ENCODE data around the gene C9orf57.
"Not testable (repeated sequence)": the region's sequence is repeated elsewhere in the genome, so short reads cannot be mapped to it uniquely, and the experiment has no call there.

C9orf57 gene

GRCh38 chr9:72060513-72060912 lies at the start of gene C9orf57:
C9orf57 (minus strand) TSS chr9:72060613; CDS start chr9:72059331, 1,282 bp downstream.
- no peak for DNase-seq (ENCODE audit: low read depth)

DNA sequence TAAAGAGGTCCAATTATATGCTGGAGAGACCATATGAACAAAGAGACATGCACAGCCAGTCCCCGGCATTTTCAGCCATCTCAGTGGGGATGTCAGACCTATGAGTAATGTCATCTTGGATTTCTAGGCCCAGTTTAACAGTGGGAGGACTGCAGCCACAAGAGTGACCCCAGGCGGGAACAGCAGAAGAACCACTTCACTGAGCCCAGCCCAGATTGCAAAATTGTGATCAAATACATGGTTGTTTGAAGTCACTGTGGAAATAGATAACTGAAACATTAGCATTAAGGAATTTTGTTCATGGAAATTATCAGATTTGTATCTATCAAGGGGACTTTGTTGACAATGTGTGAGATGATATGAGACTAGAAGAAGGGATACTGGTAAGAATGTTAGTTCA lies 42.1 kb upstream of the C9orf57 start:
- no peak for DNase-seq (ENCODE audit: low read depth)

GRCh38 chr9:72095520-72095919 lies 35.1 kb upstream of the C9orf57 start:
- not testable (repeated sequence) for DNase-seq (ENCODE audit: low read depth)

GRCh38 chr9:72092820-72093219 lies 32.4 kb upstream of the C9orf57 start:
- no peak for DNase-seq (ENCODE audit: low read depth)

DNA sequence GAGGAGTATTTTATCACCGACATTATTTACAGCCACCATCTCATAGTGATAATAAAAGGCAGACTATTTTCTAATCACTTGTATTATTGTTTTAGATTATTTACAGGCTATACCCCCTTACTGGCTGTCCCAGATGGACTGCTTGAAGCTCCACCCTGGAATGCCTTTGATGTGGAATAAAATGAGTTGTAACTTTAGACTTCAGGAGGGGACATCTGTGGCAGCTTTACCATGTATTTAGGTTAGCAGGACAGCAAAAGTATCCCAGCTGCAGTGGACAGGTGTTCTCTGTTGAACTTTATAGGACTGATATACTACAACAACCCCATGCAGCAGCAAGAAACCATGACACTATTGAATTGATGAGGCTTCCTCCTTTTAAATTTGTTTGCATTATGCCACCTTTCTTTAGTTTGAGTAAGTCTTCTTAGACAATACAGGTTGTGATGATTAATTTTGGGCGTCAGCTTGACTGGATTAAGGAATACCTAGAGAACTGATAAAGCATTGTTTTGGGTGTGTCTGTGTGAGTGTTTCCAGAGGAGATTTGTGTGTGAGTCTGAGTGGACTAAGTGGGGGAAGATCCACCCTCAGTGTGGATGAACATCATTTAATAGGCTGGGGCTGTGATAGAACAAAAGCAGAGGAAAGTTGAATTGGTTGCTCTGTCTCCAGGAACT lies 29.2 kb upstream of the C9orf57 start:
- DNase-seq (ENCODE audit: low read depth) = no peak

DNA sequence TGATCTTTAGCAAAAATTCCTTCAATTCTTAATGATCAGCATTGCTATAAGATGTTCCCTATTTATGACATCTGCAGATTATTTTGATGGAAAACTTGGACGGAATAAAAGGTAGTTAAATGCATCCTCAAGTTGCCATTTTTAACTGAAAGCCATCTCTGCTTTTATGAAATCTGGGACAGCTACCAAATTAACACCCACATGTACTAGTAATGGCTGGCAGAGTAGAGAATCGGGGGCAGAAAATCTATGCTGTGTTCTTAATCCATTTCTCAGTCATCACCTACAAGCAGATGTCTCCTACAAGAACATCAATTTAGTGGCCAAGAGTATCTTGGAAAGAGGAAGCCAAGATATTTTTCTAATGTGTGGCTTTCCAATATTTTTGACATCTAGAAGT lies 22.1 kb upstream of the C9orf57 start:
- no peak for DNase-seq (ENCODE audit: low read depth)

- not testable (repeated sequence) for DNase-seq (ENCODE audit: low read depth)
Observed at GRCh38 chr9:72074666-72075065, 14.3 kb upstream of the C9orf57 start.

DNA sequence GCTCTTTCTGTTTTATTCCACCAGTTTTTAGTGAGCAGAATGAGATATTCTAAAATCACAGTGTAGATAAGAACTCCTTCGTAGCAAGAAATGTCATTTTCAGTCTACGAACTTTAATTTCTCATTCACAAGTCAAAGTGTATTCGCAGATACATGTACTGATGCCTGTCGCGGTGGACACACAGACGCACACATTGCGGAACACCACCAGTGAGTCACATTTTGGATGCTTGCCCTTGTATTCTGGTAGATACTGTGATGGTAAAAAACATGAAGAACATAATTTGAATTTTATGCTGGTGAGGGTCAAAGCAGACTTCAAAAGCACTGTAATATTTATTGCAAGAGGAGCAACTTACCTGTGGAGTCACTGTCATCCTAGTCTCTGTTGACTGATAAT lies 4.7 kb upstream of the C9orf57 start:
- DNase-seq (ENCODE audit: low read depth) = no peak

- no peak for DNase-seq (ENCODE audit: low read depth)
Observed at GRCh38 chr9:72052122-72052521, 8.3 kb downstream of the C9orf57 start.

GRCh38 chr9:72048850-72049249 lies 11.6 kb downstream of the C9orf57 start:
- DNase-seq (ENCODE audit: low read depth) = no peak

GRCh38 chr9:72046630-72047456 lies 13.6 kb downstream of the C9orf57 start:
- no peak for DNase-seq (ENCODE audit: low read depth)

GRCh38 chr9:72044095-72044494 lies 16.3 kb downstream of the C9orf57 start:
- no peak for DNase-seq (ENCODE audit: low read depth)

GRCh38 chr9:72043576-72043975 lies 16.8 kb downstream of the C9orf57 start:
- DNase-seq (ENCODE audit: low read depth) = no peak

DNA sequence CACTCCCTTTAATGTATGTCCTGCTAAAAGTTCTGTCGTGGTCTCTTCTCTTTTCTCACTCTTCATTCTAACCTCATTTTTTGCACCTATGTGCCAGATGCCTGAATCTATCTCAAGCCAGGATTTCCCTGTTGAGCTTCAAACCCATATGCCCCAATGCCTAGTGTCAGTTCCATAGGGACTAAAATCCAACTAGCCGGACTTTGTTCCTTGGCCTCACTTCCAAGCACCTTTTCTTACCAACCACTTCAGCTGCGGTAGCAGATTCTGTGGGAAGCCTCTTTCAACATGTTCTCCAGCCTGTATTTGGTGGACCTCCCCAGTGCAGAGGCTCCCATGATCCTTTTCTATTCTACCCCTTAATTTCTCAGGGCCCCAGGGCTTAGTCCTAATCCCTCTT lies 17.5 kb downstream of the C9orf57 start:
- DNase-seq (ENCODE audit: low read depth) = no peak

GRCh38 chr9:72041775-72042194 lies 18.6 kb downstream of the C9orf57 start:
- peak; percentile 42 for DNase-seq (ENCODE audit: low read depth)

DNA sequence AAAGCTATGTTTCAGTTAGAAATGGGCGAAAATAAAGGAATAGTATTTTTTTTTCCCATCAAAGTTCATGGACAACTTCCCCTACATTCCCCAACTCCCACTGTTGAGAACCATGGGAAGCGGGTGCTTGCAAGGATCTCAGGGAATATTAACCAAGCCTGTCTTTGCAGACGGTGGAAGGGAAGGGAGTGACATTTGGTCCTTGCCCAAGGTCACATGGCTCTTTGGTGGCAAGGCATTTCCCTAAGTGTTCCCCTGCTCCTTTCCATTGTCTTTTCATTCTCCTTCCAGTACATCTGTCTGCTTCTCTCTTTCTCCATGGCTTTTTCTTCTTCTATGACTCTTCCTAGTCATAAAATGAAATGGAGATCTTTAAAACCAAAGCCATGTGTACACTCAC lies 19.0 kb downstream of the C9orf57 start:
- DNase-seq (ENCODE audit: low read depth) = no peak

GRCh38 chr9:72039532-72039931 lies 20.9 kb downstream of the C9orf57 start:
- no peak for DNase-seq (ENCODE audit: low read depth)

- no peak for DNase-seq (ENCODE audit: low read depth)
Observed at GRCh38 chr9:72038890-72039410, 21.5 kb downstream of the C9orf57 start.

DNA sequence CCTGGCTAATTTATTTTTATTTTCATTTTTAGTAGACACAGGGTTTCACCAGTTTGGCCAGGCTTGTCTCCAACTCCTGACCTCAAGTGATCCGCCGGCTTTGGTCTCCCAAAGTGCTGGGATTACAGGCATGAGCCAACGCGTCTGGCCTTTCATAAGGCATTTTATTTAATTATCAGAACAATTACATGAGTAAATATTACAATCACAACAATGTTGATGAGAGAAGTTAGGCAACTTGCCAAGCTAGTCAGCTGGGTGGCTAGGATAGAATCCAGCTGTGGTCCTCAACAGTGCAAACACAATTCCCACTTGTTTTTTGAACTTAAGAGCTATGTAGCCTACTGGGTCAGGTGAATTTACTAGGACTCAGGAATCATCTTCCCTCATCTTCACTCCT lies 22.0 kb downstream of the C9orf57 start:
- no peak for DNase-seq (ENCODE audit: low read depth)

- no peak for DNase-seq (ENCODE audit: low read depth)
Observed at GRCh38 chr9:72037571-72037970, 22.8 kb downstream of the C9orf57 start.

DNA sequence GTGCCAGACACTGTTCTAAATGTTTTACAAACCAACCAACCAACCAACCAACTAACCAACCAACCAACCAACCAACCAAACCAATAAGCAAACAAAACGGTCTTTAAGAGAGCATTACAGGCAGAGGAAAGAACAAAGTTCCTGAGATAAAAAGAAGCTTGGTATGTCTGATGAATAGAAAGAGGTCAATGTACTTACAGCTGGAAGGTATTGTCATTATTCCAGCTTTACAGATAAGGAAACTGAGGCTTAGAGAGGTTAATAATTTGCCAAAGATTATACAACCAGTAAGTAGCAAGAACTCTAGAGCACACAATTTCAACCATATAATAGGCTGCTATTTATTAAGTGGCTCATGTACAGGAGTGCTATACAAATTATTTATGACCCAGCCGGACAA lies 29.6 kb downstream of the C9orf57 start:
- DNase-seq (ENCODE audit: low read depth) = no peak

DNA sequence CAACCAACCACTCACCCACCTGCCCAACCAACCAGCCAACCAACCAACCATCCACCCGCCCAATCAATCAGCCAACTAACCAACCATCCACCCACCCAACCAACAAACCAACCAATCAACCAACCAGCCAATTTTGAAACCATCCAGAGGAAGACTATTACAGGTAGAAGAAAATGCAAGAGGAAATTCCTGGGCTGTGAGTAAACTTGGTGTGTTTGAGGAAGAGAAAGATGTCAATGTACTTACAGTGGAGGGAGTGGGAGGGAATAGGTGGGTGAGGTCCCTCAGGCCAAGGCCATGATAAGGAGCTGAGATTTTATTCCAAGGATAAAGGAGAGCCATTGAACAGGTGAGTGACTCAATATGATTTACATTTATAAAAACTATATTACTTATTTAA lies 30.4 kb downstream of the C9orf57 start:
- no peak for DNase-seq (ENCODE audit: low read depth)

GRCh38 chr9:72025906-72026305 lies 34.5 kb downstream of the C9orf57 start:
- no peak for DNase-seq (ENCODE audit: low read depth)

Data from non-pigmented ciliary epithelial cell (primary cell).